ENCODE measurements around the gene NAV2.
A peak's percentile ranks its signal among the peaks of the same experiment; 100 is the strongest.

NAV2 gene

GRCh38 chr11:19800714-19801519, 88.3 kb downstream of the NAV2 start:
- no peak for TF ChIP-seq ZC3H10 (CRISPR knock-in tag; IDR thresholded peaks at IDR 0.05)
- no peak for TF ChIP-seq ZFP30 (CRISPR knock-in tag; IDR thresholded peaks at IDR 0.05)
- no peak for TF ChIP-seq CSRNP3 (CRISPR knock-in tag; IDR thresholded peaks at IDR 0.05)
- TF ChIP-seq ZFP3 (CRISPR knock-in tag; IDR thresholded peaks at IDR 0.05), result no peak
- TF ChIP-seq TOX (CRISPR knock-in tag; IDR thresholded peaks at IDR 0.05; ENCODE audit: borderline replicate concordance), result no peak
- TF ChIP-seq OSR1 (CRISPR knock-in tag; IDR thresholded peaks at IDR 0.05), result no peak
- TF ChIP-seq POU6F1 (CRISPR knock-in tag; IDR thresholded peaks at IDR 0.05; ENCODE audit: borderline replicate concordance, low read depth), result no peak
- TF ChIP-seq GLIS3 (CRISPR knock-in tag; IDR thresholded peaks at IDR 0.05), result no peak
- no peak for TF ChIP-seq PPARA (CRISPR knock-in tag; IDR thresholded peaks at IDR 0.05; ENCODE audit: borderline replicate concordance)
- TF ChIP-seq BACH2 (CRISPR knock-in tag; IDR thresholded peaks at IDR 0.05; ENCODE audit: borderline replicate concordance), result no peak
- TF ChIP-seq ZNF8 (CRISPR knock-in tag; IDR thresholded peaks at IDR 0.05), result no peak
- no peak for TF ChIP-seq TSHZ2 (CRISPR knock-in tag; IDR thresholded peaks at IDR 0.05)
- TF ChIP-seq TCF4 (CRISPR knock-in tag; IDR thresholded peaks at IDR 0.05; ENCODE audit: borderline replicate concordance), result no peak
- no peak for TF ChIP-seq ARNTL (CRISPR knock-in tag; IDR thresholded peaks at IDR 0.05; ENCODE audit: borderline replicate concordance, low read depth)
- TF ChIP-seq PATZ1 (CRISPR knock-in tag; IDR thresholded peaks at IDR 0.05; ENCODE audit: borderline replicate concordance), result no peak
- TF ChIP-seq ISL1 (CRISPR knock-in tag; IDR thresholded peaks at IDR 0.05), result no peak
- no peak for TF ChIP-seq ESRRG (CRISPR knock-in tag; IDR thresholded peaks at IDR 0.05)
- TF ChIP-seq CREB5 (CRISPR knock-in tag; IDR thresholded peaks at IDR 0.05; ENCODE audit: low read depth), result no peak

GRCh38 chr11:19802773-19803293, 90.2 kb downstream of the NAV2 start:
- TF ChIP-seq TCF4 (CRISPR knock-in tag; IDR thresholded peaks at IDR 0.05; ENCODE audit: borderline replicate concordance), result no peak
- no peak for ATAC-seq

More at GRCh38 chr11:19800714-19801519, 88.3 kb downstream of the NAV2 start:
- 0 out of 3 replicates have a peak, but pooled peaks have one; percentile 13 for ATAC-seq

GRCh38 chr11:19803506-19803998, 90.9 kb downstream of the NAV2 start:
- TF ChIP-seq GLIS3 (CRISPR knock-in tag; IDR thresholded peaks at IDR 0.05) (no peak), TSHZ2 (CRISPR knock-in tag; IDR thresholded peaks at IDR 0.05) (no peak), PPARA (CRISPR knock-in tag; IDR thresholded peaks at IDR 0.05; ENCODE audit: borderline replicate concordance) (no peak), RARB (CRISPR knock-in tag; IDR thresholded peaks at IDR 0.05) (no peak), CREB5 (CRISPR knock-in tag; IDR thresholded peaks at IDR 0.05; ENCODE audit: low read depth) (no peak), ARNTL (CRISPR knock-in tag; IDR thresholded peaks at IDR 0.05; ENCODE audit: borderline replicate concordance, low read depth) (no peak), ZC3H10 (CRISPR knock-in tag; IDR thresholded peaks at IDR 0.05) (no peak), ZFP3 (CRISPR knock-in tag; IDR thresholded peaks at IDR 0.05) (no peak), CSDC2 (CRISPR knock-in tag; IDR thresholded peaks at IDR 0.05) (no peak), CSRNP3 (CRISPR knock-in tag; IDR thresholded peaks at IDR 0.05) (no peak)
- ATAC-seq, result no peak

All from SK-N-SH treated with all-trans-retinoic acid at 6 μM for 48 hours (cell line).